ENCODE data around the gene PIK3C3.
"Not testable (repeated sequence)": the region's sequence is repeated elsewhere in the genome, so short reads cannot be mapped to it uniquely, and the experiment has no call there.

Gene PIK3C3

DNA sequence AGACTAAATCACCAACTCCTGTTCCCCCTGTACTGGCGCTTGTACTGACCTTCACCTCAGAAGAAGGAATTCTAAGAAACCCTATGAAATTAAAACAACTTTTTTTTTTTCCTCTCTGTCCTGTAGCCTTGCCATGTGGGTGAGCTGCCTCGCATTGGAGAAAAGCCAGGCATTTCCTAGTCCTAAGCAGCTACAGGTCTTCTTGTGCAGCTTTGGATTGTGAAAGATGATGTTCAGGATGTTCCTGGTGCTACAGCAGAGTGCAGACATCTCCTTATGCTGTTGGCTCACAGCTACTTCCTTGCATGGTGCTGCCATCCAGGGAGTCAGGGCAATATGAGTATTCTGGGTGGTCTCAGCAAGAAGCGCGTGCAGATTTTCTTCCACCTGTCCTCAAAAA lies 11.9 kb downstream of the PIK3C3 start:
- no peak for DNase-seq

DNA sequence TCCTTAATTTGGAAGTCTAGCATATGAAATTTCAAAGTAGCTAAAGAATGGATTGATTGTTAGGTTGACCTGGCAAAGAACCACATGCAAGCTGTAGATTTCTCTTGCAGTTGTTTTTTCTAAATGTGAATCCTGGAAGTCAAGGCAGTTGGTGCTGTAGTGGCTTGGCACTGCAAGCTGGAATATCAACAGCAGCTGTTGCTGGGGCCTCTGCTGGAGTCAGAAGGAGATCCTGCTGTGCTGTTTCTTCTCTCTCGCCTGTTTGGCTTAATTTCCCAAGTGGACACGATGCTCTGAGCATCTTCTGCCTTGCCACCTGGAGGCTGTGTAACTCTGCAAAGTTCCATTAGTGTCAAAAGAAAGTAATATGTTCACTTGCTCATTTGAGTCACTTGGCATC lies 12.6 kb downstream of the PIK3C3 start:
- DNase-seq = no peak

DNA sequence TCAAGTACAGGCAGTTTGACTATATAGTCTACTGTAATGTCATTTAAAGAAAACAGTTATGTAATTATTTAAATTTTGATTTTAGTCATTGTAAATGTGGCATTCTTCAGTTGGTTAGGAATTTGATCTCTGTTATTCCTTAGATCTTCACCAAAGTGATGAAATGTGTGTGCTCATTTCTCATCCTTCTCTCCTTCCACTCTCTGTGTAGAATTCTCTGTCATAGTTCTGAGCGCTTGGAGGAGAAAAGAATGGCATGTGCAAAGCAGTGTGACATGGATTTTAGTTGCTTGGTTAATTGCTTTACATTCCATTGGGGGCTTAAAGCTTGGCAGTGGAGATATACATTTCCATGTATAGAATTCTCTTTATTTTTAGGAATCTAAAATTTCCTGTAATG lies 14.8 kb downstream of the PIK3C3 start:
- DNase-seq = no peak

DNA sequence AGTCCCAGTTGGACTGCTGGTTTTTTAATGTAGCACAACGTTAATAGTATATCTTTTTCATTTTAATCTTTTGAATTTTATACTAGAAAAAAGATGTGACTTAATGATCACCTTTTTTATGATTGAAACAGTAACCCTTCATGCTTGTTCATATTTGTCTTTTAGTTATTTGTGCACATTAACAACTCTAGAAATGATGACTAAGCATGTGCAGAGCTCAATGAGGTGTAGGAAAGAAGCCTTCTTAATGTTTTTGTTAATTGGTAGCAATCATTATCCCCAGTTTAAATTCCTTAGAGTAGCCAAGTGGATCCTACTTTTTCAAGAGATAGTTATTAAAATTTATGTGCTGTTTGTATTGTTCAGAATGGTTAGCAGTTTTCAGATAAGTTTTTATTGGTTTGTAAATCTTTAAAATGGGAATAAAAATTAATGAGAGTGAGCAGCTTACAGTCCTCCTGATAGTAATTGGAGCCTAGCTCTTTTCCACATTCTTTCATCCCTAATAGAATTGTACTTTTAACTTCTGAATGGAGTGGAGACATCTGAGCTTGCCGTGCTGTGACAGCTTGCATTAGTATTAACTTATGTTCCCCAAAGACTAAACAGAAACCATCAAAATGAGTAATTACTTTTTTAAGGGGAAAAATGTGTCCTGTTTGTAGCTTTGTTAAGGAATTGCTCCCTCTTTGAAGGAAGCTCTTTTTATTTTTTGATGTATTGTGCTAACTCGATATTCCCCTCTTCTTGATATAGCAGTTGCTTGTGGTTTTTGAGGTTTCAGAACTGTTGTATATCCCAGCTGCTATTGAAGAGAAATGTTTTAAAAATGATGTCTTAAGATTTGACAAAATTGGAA lies 17.3 kb downstream of the PIK3C3 start:
- no peak for DNase-seq

DNA sequence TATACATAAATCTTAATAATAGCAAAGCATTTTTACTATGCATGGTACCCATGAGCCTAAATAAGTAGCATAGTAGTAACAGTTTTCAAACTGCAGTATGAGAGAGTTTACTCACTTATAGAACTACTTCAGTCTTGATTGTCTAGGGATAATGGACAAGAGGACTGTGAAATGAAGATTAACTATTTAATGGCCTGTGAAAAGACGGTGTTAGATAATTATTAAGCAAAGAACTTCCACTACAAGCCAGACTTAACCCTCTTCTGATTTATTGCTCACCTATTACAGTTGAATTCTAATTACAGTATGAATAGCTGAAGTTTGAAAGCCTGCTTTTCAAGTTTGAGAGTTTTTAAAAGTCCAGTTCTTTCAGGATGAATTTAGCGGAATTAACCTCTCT lies 18.9 kb downstream of the PIK3C3 start:
- no peak for DNase-seq

DNA sequence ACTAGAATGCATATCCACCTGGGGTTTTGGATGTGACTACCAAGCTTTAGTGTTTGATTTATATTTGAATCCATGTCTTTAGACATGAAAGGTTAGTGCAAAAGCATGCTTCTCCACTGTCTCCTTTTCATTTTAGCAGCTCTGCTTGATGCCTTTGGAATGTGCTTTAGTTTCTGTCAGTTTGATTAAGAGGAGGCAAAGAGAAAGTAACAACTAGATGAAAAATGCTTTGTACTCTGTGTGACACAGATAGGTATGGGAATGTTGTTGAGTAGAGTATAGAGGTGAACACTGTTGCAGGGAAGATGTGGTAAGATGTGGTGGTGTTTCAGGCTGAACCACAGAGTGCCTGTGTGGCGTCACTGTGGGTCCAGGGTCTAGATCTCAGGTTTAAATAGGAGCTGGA lies 19.8 kb downstream of the PIK3C3 start:
- DNase-seq = no peak

DNA sequence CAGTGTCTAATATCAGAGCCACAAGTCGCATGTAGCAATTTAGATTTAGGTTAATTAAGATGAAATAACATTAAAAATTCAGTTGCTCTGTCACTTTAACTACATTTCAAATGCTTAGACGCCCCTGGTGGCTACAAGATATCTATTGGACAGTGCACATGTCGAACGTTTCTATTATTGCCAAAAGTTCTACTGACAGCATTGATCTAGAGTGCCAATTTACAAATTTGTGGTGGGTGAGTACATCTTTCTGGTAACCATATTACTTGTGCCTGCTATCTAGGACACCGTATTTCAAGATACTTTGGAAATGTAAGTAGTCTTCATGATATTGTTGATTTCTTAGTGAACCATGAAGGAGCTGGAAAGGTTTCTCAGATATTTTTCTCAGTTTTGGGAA lies 20.2 kb downstream of the PIK3C3 start:
- DNase-seq = no peak

- DNase-seq = no peak
Observed at GRCh38 chr18:41977233-41977632, 22.2 kb downstream of the PIK3C3 start.

GRCh38 chr18:41982942-41983660 lies 28.1 kb downstream of the PIK3C3 start:
- no peak for DNase-seq

- DNase-seq = no peak
Observed at GRCh38 chr18:41985914-41986313, 30.9 kb downstream of the PIK3C3 start.

DNA sequence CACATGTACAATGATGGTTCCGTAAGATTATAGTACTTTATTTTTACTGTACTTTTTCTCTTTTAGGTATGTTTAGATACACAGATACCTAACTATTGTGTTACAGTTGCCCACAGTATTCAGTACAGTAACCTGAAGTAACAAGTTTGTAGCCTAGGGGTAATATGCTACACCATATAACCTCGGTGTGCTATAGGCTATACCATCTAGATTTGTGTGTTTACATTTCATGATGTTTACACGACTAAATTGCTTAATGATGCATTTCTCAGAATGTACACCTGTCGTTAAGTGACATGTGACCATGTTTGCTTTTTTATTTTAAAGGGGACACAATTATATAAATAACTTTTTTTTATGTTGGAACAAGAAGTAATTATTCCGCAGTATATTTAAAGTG lies 34.5 kb downstream of the PIK3C3 start:
- no peak for DNase-seq

DNA sequence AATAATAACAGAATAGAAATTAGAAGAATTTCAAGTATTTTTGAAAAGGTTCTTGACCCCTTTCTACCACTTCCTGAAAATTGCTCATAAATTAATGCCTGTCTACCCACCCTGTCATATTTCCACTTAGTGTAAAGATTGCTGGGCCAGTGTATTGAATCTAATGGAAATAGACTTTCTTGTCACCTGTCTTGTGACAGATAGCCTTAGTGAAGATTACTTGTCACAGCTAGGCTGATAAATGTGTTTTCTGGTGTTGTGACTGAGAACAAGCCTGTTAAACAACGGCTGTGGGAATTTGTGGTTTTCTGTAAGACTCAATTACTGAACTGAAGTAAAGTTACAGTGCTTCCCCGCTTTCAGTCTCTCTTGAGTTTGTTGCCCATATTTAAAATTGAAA lies 37.0 kb downstream of the PIK3C3 start:
- no peak for DNase-seq

DNA sequence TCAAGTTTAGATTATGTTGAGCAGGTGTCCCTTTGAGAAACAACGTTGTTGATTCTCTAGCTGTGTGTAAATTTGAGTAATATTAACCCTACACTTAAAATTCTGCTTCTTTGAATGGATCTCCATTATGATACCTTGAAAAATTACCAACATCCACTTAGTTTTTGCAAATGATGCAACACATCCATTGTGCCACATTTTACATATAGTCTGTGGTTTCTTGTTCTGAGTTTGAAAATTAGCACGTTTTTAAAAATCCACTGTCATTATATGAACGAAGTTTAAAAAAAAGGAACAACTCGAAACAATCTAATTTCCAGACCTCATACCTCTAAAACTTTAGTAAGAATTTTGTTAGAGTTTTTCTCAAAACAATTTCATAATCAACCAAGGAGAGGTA lies 37.7 kb downstream of the PIK3C3 start:
- DNase-seq = no peak

GRCh38 chr18:41993151-41993550 lies 38.1 kb downstream of the PIK3C3 start:
- no peak for DNase-seq

GRCh38 chr18:41996020-41996419 lies 41.0 kb downstream of the PIK3C3 start:
- DNase-seq = no peak

DNA sequence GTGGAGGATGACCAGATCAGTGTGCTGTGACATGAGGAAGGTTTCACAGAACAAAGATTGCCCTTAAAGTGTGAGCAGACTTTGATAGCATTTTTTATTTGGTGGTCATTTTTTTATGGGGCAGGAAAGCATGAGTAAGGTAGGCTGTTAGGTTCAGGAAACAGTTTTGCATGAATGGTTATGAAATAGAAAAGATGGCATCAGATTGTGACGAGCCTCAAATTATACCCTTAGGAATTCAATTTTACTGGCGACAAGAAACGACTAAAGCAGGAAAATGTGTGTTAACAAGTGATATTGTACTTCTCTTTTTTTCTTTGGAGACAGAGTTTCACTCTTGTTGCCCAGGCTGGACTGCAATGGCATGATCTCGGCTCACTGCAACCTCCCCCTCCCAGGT lies 44.7 kb downstream of the PIK3C3 start:
- no peak for DNase-seq

- DNase-seq = no peak
Observed at GRCh38 chr18:42001801-42002200, 46.8 kb downstream of the PIK3C3 start.

DNA sequence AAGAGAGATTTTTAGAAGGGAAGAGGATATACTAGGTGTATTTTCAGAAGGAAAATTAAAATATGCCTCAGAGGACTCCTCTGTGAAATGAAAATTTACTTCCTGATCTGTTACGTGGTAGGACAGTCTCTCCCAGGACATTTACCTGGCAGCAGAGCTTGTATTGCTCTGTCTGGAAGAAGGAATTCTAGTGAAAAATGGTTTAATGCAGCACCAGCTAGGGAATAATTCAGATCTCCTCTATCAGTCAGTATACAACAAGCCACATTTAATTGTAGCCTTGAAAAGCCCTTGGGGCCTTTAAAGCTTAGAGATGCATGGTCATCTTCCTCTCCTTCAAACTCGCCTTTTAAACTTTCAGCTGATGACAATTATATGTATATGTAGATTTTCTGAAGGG lies 49.6 kb downstream of the PIK3C3 start:
- DNase-seq = no peak

DNA sequence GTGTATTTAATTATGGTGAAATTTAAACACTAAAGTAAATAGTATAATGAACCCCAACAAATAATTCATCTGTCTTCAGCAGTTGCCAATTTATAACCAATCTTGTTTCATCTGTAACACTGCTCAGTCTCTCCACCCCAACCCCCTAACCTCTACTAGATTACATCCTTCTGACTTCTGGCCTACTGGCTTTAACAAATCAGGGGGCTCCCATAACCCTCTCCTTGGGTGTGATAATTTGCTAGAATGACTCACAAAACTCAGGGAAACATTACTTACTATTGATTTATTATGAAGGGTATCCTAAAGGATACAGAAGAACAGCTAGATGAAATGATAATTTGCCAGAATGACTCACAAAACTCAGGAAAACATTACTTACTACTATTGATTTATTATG lies 50.7 kb downstream of the PIK3C3 start:
- DNase-seq = no peak

GRCh38 chr18:42009457-42009856 lies 54.4 kb downstream of the PIK3C3 start:
- DNase-seq = not testable (repeated sequence)

GRCh38 chr18:42011053-42011452 lies 56.0 kb downstream of the PIK3C3 start:
- DNase-seq = no peak

DNA sequence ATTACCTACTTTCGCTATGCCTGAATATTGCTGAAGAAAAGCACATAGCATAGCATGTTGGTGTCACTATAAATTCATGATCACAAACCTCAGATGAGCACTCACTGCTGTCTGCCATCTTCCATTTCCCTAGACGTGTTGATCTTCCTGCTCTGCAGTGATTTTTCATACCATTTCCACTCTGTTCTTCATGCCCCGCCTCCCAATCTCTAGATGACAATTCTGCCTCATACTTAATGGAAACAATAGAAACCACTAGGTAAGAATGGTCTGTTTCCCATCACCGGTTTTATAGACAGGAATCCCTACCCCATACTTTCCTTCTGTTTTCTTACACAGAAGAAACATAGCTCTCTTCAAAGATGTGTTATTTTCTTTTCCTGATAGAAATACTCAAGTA lies 63.8 kb downstream of the PIK3C3 start:
- no peak for DNase-seq

DNA sequence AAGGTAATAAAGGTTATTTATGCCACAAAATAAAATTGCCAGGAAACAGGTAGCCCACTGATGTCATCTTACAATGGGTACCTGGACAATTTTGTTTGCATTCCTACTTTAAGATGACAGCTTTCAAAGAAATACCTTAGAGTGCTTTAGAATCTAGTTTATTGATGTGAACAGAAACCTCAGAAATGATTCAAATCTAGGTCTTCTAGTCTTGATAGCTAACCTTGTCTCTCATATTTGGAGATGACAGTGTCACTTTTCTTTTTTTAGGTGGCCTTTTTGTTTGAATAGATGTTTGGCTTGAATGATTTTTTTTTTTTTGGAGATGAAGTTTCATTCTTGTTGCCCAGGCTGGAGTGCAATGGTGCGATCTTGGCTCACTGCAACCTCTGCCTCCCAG lies 69.1 kb downstream of the PIK3C3 start:
- no peak for DNase-seq

GRCh38 chr18:42025491-42025890 lies 70.5 kb downstream of the PIK3C3 start:
- DNase-seq = no peak
